Measurements from ENCODE around the gene JMJD1C. TPM values are rescaled to one million over a fixed set of nuclear protein-coding genes. Genes with fewer than 3 reads are reported as not detected.
A peak's percentile ranks its signal among the peaks of the same experiment; 100 is the strongest.

Gene JMJD1C, protein sequence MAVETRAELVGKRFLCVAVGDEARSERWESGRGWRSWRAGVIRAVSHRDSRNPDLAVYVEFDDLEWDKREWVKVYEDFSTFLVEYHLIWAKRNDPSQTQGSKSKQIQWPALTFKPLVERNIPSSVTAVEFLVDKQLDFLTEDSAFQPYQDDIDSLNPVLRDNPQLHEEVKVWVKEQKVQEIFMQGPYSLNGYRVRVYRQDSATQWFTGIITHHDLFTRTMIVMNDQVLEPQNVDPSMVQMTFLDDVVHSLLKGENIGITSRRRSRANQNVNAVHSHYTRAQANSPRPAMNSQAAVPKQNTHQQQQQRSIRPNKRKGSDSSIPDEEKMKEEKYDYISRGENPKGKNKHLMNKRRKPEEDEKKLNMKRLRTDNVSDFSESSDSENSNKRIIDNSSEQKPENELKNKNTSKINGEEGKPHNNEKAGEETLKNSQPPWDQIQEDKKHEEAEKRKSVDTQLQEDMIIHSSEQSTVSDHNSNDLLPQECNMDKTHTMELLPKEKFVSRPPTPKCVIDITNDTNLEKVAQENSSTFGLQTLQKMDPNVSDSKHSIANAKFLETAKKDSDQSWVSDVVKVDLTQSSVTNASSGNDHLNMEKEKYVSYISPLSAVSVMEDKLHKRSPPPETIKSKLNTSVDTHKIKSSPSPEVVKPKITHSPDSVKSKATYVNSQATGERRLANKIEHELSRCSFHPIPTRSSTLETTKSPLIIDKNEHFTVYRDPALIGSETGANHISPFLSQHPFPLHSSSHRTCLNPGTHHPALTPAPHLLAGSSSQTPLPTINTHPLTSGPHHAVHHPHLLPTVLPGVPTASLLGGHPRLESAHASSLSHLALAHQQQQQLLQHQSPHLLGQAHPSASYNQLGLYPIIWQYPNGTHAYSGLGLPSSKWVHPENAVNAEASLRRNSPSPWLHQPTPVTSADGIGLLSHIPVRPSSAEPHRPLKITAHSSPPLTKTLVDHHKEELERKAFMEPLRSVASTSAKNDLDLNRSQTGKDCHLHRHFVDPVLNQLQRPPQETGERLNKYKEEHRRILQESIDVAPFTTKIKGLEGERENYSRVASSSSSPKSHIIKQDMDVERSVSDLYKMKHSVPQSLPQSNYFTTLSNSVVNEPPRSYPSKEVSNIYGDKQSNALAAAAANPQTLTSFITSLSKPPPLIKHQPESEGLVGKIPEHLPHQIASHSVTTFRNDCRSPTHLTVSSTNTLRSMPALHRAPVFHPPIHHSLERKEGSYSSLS (N-terminal part only)
- 396 TPM for total RNA-seq

DNA sequence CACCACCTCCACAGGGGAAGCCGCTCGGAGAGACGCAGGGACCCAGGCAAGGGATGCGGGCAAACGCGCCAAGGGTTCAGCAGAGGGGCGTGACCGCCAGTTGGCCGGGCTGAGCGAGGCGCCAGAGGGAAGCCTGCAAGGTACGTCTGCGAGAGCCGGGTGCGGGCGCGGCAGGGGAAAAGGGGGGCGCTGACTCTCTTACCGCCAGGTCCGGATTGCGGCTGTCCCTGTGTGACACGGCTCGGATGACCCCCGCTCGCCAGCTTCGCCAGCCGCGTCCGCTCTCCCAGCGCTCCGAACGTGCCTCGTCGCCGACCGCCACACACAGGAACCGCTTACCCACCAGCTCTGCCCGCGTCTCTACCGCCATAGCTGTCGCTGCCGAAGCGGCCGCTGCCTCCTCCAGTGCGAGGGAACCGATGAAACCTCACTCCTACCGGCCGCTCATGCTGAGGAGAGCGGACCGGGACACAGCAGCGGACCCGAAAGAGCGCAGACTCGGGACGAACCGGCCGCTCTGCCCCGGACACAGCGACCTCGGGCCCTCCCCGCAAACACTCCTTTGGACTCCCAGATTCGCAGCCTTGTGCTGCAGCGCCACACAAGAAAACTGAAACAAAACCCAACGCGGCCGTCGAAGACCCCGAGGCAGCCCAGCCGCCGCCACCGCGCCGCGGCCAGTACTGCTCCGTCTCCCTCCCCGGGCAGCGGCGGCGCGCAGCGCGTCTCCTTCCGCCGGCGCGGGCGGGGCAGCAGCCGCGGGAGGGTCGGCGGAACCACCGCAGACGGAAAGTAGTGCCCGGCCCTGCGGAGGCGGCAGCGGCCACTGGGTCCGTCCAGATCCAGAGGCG, at the start of gene JMJD1C:
Gene JMJD1C, minus strand, starts transcription at position 685 of the 851 bp plus-strand sequence. Its CDS starts 315 bp downstream, at position 370.

DNA sequence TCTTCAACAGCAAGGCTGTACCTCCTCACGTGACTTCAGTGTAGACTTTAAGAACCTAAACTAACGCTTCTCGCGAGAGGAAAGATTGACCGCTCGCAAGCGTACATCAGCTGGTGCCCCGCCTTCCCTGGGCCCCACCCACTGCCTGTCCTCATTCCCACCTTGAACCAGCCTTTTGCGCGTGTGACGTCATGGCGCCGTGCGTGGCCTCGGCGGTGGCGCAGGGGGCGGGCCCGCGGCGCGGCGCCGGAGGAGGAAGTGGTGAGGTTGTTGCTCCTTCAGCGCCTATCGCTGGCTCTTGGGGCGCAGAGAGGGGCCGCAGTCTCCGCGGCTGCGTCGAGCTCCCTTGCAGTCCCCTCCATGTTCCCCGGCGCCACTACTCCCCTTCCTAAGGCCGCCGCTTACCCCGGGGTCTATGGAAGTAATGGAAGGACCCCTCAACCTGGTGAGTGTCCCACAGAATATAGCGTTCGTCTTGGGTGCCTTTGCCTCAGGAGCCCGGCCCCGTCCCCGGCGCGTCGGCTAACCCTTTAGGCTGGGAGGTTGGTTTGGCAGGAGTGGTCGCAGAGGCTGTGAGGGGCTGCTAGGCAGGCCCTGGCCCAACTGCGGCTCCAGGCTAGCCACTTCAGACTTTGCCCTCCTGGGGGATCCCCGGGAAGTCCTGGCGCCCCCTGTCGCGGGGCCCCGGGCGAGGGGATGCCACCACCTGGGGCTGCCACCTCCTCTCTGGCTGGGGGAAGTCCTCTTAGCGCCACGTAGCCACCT, 332.5 kb downstream of the JMJD1C start, which contains the start of gene NRBF2:
Gene NRBF2, plus strand, starts transcription at position 273 of the 765 bp plus-strand sequence. Its CDS starts 143 bp downstream, at position 416.

Small RNAs within 50 kb of the gene (small RNA-seq; reads per million reads assigned to genes)
- gene AC022022.1 (ENCODE audit: low replicate concordance), result not detected
- 18.2 reads per million, percentile 92 among the genes with 10 or more reads in this experiment for gene MIR1296 (ENCODE audit: low replicate concordance)

Other genes with a start within 250 kb of the JMJD1C start
- gene REEP3, start 55.4 kb upstream of the JMJD1C start, total RNA-seq, result 15.7 TPM